IMR-90 (cell line): Measurements from ENCODE around the gene UPK2. TPM values are rescaled to one million over a fixed set of nuclear protein-coding genes. Genes with fewer than 3 reads are reported as not detected.

Source experiments
- ATAC-seq: fragments of 200-7000 bp; cut with Tn5 transposase; 2 replicates; pipeline ENCODE4 v1.9.1; 2020; ENCODE audit warnings: low read depth, mild to moderate bottlenecking, moderate library complexity
- BruUV-seq: library from RNA; stranded (reverse); fragments of 400-500 nt; replicated peaks from 2 replicates; lab custom pipeline; 2021; lab: Mats Ljungman, UMichigan
- CTCF ChIA-PET: fragments of 300-600 bp; formaldehyde crosslinking; extraction: SDS; loops from one replicate; lab custom pipeline; 2021; ENCODE audit warnings: antibody characterized with exemption; lab: Yijun Ruan, JAX
- POLR2A ChIA-PET: fragments of 300-600 bp; sonication (Branson Sonifier 250); formaldehyde crosslinking; loops from one replicate; lab custom pipeline; 2022; ENCODE audit warnings: antibody characterized with exemption; ENCODE audit not compliant: unreplicated experiment; lab: Charles Lee
- DNase-seq: peaks from one replicate; pipeline ENCODE4 v3.0.0; 2013
- H2AFZ ChIP-seq: replicated peaks from 2 replicates; pipeline ENCODE3; 2013; ENCODE audit warnings: low read length, mild to moderate bottlenecking; ENCODE audit not compliant: poor library complexity
- H2AK5ac ChIP-seq: 2 replicates; pipeline ENCODE4 v1.6.1; 2013; ENCODE audit warnings: low read depth, low read length, inconsistent platforms
- H2AK9ac ChIP-seq: replicated peaks from 2 replicates; pipeline ENCODE3; 2013; ENCODE audit warnings: mild to moderate bottlenecking, low read depth, low read length, moderate library complexity; ENCODE audit not compliant: poor library complexity
- H2BK120ac ChIP-seq: 2 replicates; pipeline ENCODE4 v1.6.1; 2013; ENCODE audit warnings: low read depth, low read length, inconsistent platforms
- H2BK15ac ChIP-seq: 3 replicates; pipeline ENCODE4 v1.6.1; 2013; ENCODE audit warnings: low read depth, low read length, inconsistent platforms
- H2BK20ac ChIP-seq: 2 replicates; pipeline ENCODE4 v1.6.1; 2013; ENCODE audit warnings: low read depth, mild to moderate bottlenecking, inconsistent platforms, low read length, moderate library complexity
- H2BK5ac ChIP-seq: 2 replicates; pipeline ENCODE4 v1.6.1; 2013; ENCODE audit warnings: mild to moderate bottlenecking, low read depth, low read length, inconsistent platforms; ENCODE audit not compliant: poor library complexity, severe bottlenecking
- H3K14ac ChIP-seq: replicated peaks from 2 replicates; pipeline ENCODE4 v1.6.1; 2013; ENCODE audit warnings: low read depth, low read length, inconsistent platforms
- H3K18ac ChIP-seq: 2 replicates; pipeline ENCODE4 v1.6.1; 2013; ENCODE audit warnings: low read depth, low read length, control low read depth
- H3K23ac ChIP-seq: 2 replicates; pipeline ENCODE4 v1.6.1; 2013; ENCODE audit warnings: low read depth, low read length, inconsistent platforms
- H3K27ac ChIP-seq: 2 replicates; pipeline ENCODE4 v1.5.1; 2013; ENCODE audit warnings: mild to moderate bottlenecking, control low read depth, low read length; ENCODE audit not compliant: insufficient read depth
- H3K27me3 ChIP-seq: 2 replicates; pipeline ENCODE4 v1.6.1; 2013; ENCODE audit warnings: low read length; ENCODE audit not compliant: control insufficient read depth, insufficient read depth
- H3K36me3 ChIP-seq: 2 replicates; pipeline ENCODE4 v1.6.1; 2013; ENCODE audit warnings: low read length, mixed read lengths; ENCODE audit not compliant: control insufficient read depth, insufficient read depth
- H3K4ac ChIP-seq: 2 replicates; pipeline ENCODE4 v1.6.1; 2013; ENCODE audit warnings: low read depth, low read length, inconsistent platforms
- H3K4me1 ChIP-seq: 2 replicates; pipeline ENCODE4 v1.6.1; 2013; ENCODE audit warnings: low read length, mixed read lengths; ENCODE audit not compliant: control insufficient read depth, insufficient read depth
- H3K4me2 ChIP-seq: 2 replicates; pipeline ENCODE4 v1.6.1; 2013; ENCODE audit warnings: low read depth, mild to moderate bottlenecking, control low read depth, low read length, moderate library complexity
- H3K4me3 ChIP-seq: 2 replicates; pipeline ENCODE4 v1.5.1; 2013; ENCODE audit warnings: low read depth, mild to moderate bottlenecking, control low read depth, low read length, moderate library complexity; ENCODE audit not compliant: insufficient read depth
- H3K56ac ChIP-seq: 2 replicates; pipeline ENCODE4 v1.6.1; 2013; ENCODE audit warnings: low read length, inconsistent platforms; ENCODE audit not compliant: insufficient read depth; ENCODE audit errors: extremely low read depth
- H3K79me1 ChIP-seq, 2 experiments: 2 replicates each; pipeline ENCODE4 v1.6.1; 2013; ENCODE audit warnings: low read length in 2 of 2, inconsistent platforms in 1 of 2, low read depth in 1 of 2
- H3K9ac ChIP-seq: 2 replicates; pipeline ENCODE4 v1.6.1; 2013; ENCODE audit warnings: low read depth, low read length, control low read depth
- H3K9me1 ChIP-seq: 2 replicates; pipeline ENCODE4 v1.6.1; 2013; ENCODE audit warnings: low read length, inconsistent platforms; ENCODE audit not compliant: insufficient read depth
- H3K9me3 ChIP-seq: 2 replicates; pipeline ENCODE4 v1.6.1; 2013; ENCODE audit warnings: low read length; ENCODE audit not compliant: control insufficient read depth, insufficient read depth
- H4K20me1 ChIP-seq: 2 replicates; pipeline ENCODE4 v1.6.1; 2013; ENCODE audit warnings: low read length, inconsistent platforms; ENCODE audit not compliant: insufficient read depth
- H4K5ac ChIP-seq: 2 replicates; pipeline ENCODE4 v1.6.1; 2013; ENCODE audit warnings: mild to moderate bottlenecking, low read depth, low read length, control low read depth
- H4K8ac ChIP-seq, 2 experiments: 2 replicates each; pipeline ENCODE4 v1.6.1; 2013; ENCODE audit warnings: low read depth in 2 of 2, low read length in 2 of 2, control low read depth in 1 of 2, inconsistent platforms in 1 of 2
- H4K91ac ChIP-seq: 2 replicates; pipeline ENCODE4 v1.6.1; 2013; ENCODE audit warnings: low read depth, low read length, inconsistent platforms; ENCODE audit not compliant: insufficient read depth
- BHLHE40 ChIP-seq: fragments of 150-350 bp; IDR thresholded peaks from 2 replicates; pipeline ENCODE4 v1.6.1; 2016; ENCODE audit warnings: mild to moderate bottlenecking, low read depth, low read length
- CHD1 ChIP-seq: IDR thresholded peaks from 2 replicates; pipeline ENCODE4 v1.6.1; 2012; ENCODE audit warnings: low read depth, low read length, improper control_type of control experiment
- FOS ChIP-seq: fragments of 150-350 bp; IDR thresholded peaks from 2 replicates; pipeline ENCODE4 v1.6.1; 2016; ENCODE audit warnings: low read depth, low read length
- MAFK ChIP-seq: IDR thresholded peaks from 2 replicates; pipeline ENCODE4 v1.6.1; 2012; ENCODE audit warnings: low read depth, low read length, improper control_type of control experiment
- MAZ ChIP-seq: IDR thresholded peaks from 2 replicates; pipeline ENCODE4 v1.6.1; 2012; ENCODE audit warnings: low read depth, mild to moderate bottlenecking, low read length, improper control_type of control experiment, moderate library complexity, borderline replicate concordance
- MXI1 ChIP-seq: IDR thresholded peaks from 2 replicates; pipeline ENCODE4 v1.6.1; 2012; ENCODE audit warnings: low read depth, mild to moderate bottlenecking, low read length, moderate library complexity, borderline replicate concordance
- POLR2A ChIP-seq: IDR thresholded peaks from 2 replicates; pipeline ENCODE4 v1.6.1; 2012; ENCODE audit warnings: mild to moderate bottlenecking, low read depth, low read length
- RCOR1 ChIP-seq: IDR thresholded peaks from 2 replicates; pipeline ENCODE4 v1.6.1; 2012; ENCODE audit warnings: mild to moderate bottlenecking, low read length, improper control_type of control experiment; ENCODE audit not compliant: insufficient replicate concordance
- RFX5 ChIP-seq: IDR thresholded peaks from 2 replicates; pipeline ENCODE4 v1.8.0; 2012; ENCODE audit warnings: low read depth, mild to moderate bottlenecking, low read length, moderate library complexity
- WGBS, 2 experiments: methylation state at CpG; one replicate each; pipeline versions ENCODE4 v1.1.5 to v1.1.7; 2013; ENCODE audit warnings: missing lambda C conversion rate in 2 of 2; ENCODE audit not compliant: insufficient read length in 1 of 2; ENCODE audit errors: extremely low coverage in 2 of 2; 5-methylcytosine and 5-hydroxymethylcytosine counted together
- dilution Hi-C: fragments of 300-500 bp; cut with HindIII; formaldehyde crosslinking; loops from one replicate; pipeline ENCODE4 v1.14.3; 2018; ENCODE audit warnings: low sequenced_read_pairs; ENCODE audit not compliant: unreplicated experiment
- in situ Hi-C: fragments of 300-500 bp; cut with MboI; formaldehyde crosslinking; loops from 3 replicates; pipeline ENCODE4 v1.14.3; 2019; ENCODE audit warnings: low sequenced_read_pairs, inconsistent platforms, mixed read lengths
- intact Hi-C: fragments of 100-400 bp; cut with micrococcal nuclease; formaldehyde crosslinking; loops from 2 replicates; pipeline ENCODE4 v1.10.0; 2022
- polyA plus RNA-seq, 3 experiments: library from polyadenylated mRNA; depleted of rRNA; stranded (reverse); fragments of >200 nt; gene quantifications; 2 replicates each; pipeline ENCODE4 v1.2.3, GENCODE V29; 2012; ENCODE audit warnings: low replicate concordance in 1 of 3
- total RNA-seq: library from RNA; depleted of rRNA; stranded (reverse); fragments of >200 nt; gene quantifications from 2 replicates; pipeline ENCODE4 v1.2.3, GENCODE V29; 2012
- TF ChIP-seq, protein P1 (sequence below): fragments of 150-350 bp; IDR thresholded peaks from 2 replicates; pipeline ENCODE4 v1.6.1; 2017; ENCODE audit warnings: mild to moderate bottlenecking, antibody characterized with exemption, low read length, low read depth
- TF ChIP-seq, protein P2 (sequence below): conservative IDR thresholded peaks from 2 replicates; pipeline ENCODE4 v1.5.1; 2012; ENCODE audit warnings: mild to moderate bottlenecking, low read depth, low read length, improper control_type of control experiment
- TF ChIP-seq, protein P3 (sequence below): fragments of 150-350 bp; IDR thresholded peaks from 2 replicates; pipeline ENCODE4 v1.6.1; 2016; ENCODE audit warnings: low read depth, mild to moderate bottlenecking, low read length, moderate library complexity, borderline replicate concordance

UPK2 gene
- total and polyA plus RNA-seq, 2 of the 4 experiments (the other 2 are of a cell fraction) = 0.26 TPM; not detected in 1

DNA sequence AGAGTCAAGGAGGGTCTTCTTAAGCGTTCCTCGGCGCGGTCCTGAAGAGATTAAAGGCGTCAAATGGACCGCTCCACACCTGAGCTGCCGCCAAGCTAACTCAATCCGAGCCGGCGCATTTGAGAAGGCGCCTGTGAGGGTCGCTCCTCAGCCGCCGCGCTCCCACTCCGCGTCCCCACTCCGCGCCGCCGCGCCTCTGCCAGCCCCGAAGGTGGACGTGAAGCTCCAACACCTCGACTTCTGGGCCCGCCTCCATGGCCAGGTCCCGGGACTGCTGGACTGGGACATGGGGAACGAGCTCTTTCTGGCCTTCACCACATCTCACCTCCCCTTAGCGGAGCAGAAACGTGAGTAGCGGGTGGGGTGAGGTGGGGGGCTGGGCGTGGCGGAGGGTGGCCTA lies 15.5 kb downstream of the UPK2 start, which contains the start of gene FOXR1:
TSS of gene FOXR1 (plus strand) at position 116 of the 400 bp plus-strand sequence. CDS start at position 287, 171 bp downstream.
- H3K23ac ChIP-seq = no peak within 1 kb of the TSS
- no peak within 1 kb of the TSS for H4K5ac ChIP-seq
- no peaks in the 10 kb centered on the region; the same call in 1 of the 2 replicates for H3K9me3 ChIP-seq
- H3K18ac ChIP-seq = no peak within 1 kb of the TSS
- no peak within 1 kb of the TSS for H2AFZ ChIP-seq
- H4K8ac ChIP-seq = no peak within 1 kb of the TSS
- no peak within 1 kb of the TSS for H3K4ac ChIP-seq
- H2BK5ac ChIP-seq = no peak within 1 kb of the TSS
- no peak within 1 kb of the TSS for H4K91ac ChIP-seq
- H3K27ac ChIP-seq = no peak within 1 kb of the TSS
- no peak for TF ChIP-seq CHD1
- TF ChIP-seq MXI1 = no peak
- no peak for TF ChIP-seq MAZ
- no peak for TF ChIP-seq RFX5
- no peak for TF ChIP-seq RCOR1
- TF ChIP-seq, protein P1, sequence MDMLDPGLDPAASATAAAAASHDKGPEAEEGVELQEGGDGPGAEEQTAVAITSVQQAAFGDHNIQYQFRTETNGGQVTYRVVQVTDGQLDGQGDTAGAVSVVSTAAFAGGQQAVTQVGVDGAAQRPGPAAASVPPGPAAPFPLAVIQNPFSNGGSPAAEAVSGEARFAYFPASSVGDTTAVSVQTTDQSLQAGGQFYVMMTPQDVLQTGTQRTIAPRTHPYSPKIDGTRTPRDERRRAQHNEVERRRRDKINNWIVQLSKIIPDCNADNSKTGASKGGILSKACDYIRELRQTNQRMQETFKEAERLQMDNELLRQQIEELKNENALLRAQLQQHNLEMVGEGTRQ = no peak
- TF ChIP-seq, protein P2, sequence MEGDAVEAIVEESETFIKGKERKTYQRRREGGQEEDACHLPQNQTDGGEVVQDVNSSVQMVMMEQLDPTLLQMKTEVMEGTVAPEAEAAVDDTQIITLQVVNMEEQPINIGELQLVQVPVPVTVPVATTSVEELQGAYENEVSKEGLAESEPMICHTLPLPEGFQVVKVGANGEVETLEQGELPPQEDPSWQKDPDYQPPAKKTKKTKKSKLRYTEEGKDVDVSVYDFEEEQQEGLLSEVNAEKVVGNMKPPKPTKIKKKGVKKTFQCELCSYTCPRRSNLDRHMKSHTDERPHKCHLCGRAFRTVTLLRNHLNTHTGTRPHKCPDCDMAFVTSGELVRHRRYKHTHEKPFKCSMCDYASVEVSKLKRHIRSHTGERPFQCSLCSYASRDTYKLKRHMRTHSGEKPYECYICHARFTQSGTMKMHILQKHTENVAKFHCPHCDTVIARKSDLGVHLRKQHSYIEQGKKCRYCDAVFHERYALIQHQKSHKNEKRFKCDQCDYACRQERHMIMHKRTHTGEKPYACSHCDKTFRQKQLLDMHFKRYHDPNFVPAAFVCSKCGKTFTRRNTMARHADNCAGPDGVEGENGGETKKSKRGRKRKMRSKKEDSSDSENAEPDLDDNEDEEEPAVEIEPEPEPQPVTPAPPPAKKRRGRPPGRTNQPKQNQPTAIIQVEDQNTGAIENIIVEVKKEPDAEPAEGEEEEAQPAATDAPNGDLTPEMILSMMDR = no peak
- TF ChIP-seq, protein P3, sequence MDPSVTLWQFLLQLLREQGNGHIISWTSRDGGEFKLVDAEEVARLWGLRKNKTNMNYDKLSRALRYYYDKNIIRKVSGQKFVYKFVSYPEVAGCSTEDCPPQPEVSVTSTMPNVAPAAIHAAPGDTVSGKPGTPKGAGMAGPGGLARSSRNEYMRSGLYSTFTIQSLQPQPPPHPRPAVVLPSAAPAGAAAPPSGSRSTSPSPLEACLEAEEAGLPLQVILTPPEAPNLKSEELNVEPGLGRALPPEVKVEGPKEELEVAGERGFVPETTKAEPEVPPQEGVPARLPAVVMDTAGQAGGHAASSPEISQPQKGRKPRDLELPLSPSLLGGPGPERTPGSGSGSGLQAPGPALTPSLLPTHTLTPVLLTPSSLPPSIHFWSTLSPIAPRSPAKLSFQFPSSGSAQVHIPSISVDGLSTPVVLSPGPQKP = no peak
- no peak for TF ChIP-seq BHLHE40
- no peak for TF ChIP-seq MAFK
- no peak for TF ChIP-seq POLR2A
- TF ChIP-seq FOS = no peak
- H2AK9ac ChIP-seq = no peak within 1 kb of the TSS
- DNase-seq (no peak), ATAC-seq (no peak)
- in situ Hi-C loops = no loop called here
- H3K4me3 ChIP-seq = no peak within 1 kb of the TSS
- 35% methylated on average over 7 of the region's 33 CpGs; no CpG with 5 or more reads in 1 of the 2 experiments for WGBS, 2 experiments
- no peaks in the 10 kb centered on the region for H4K20me1 ChIP-seq
- no peaks in the 10 kb centered on the region for H3K9me1 ChIP-seq
- no peak within 1 kb of the TSS for H3K14ac ChIP-seq
- ChIA-PET POLR2A (no interaction called here), CTCF (no interaction called here)
- no peak within 1 kb of the TSS for H2AK5ac ChIP-seq
- H2BK20ac ChIP-seq = no peak within 1 kb of the TSS
- BruUV-seq = no TSS peak
- no peaks in the 10 kb centered on the region for H3K4me1 ChIP-seq
- H2BK120ac ChIP-seq = no peak within 1 kb of the TSS
- no peak within 1 kb of the TSS for H2BK15ac ChIP-seq
- dilution Hi-C loops = no loop called here
- intact Hi-C loops = no loop called here
- no peak within 1 kb of the TSS for H3K9ac ChIP-seq
- no peaks in the 10 kb centered on the region for H3K79me1 ChIP-seq
- no peak within 1 kb of the TSS for H3K4me2 ChIP-seq
- H3K56ac ChIP-seq = no peak within 1 kb of the TSS
- H3K36me3 ChIP-seq = no peaks in the 10 kb centered on the region
- H3K27me3 ChIP-seq = peaks cover 29% of the 10 kb centered on the region
